Measurements from ENCODE around the gene CELSR1. TPM values are rescaled to one million over a fixed set of nuclear protein-coding genes. Genes with fewer than 3 reads are reported as not detected.

CELSR1 gene
- total RNA-seq, 1 experiment from 2014 or later, result 22.6 TPM

GRCh38 chr22:46421267-46421666, 116.2 kb downstream of the CELSR1 start:
- H3K14ac ChIP-seq (ENCODE audit: insufficient read depth, low read length), result no peak overlapping the region
- H3K27ac ChIP-seq (ENCODE audit: insufficient read length, low read depth, low read length), result no peak overlapping the region
- no peak overlapping the region for H2AFZ ChIP-seq (ENCODE audit: low read length)
- H2BK5ac ChIP-seq (ENCODE audit: insufficient read length, low read length), result no peak overlapping the region
- H4K20me1 ChIP-seq (ENCODE audit: control insufficient read depth, insufficient read depth, insufficient read length), result no peaks in the 10 kb centered on the region
- no peak overlapping the region for H2BK120ac ChIP-seq (ENCODE audit: low read depth, low read length, poor library complexity, severe bottlenecking)
- H3K18ac ChIP-seq (ENCODE audit: insufficient read length, low read depth, low read length), result no peak overlapping the region
- no peak overlapping the region for H4K5ac ChIP-seq (ENCODE audit: insufficient read length, low read depth, low read length)
- no peak for TF ChIP-seq CTCF (conservative IDR thresholded peaks at IDR 0.05)
- no peak overlapping the region for H4K91ac ChIP-seq (ENCODE audit: insufficient read length, low read depth, low read length)
- WGBS (ENCODE audit: extremely low coverage, insufficient read length, low lambda C conversion rate), result no CpG with 5 or more reads among the region's 11 CpGs
- H3K23me2 ChIP-seq (ENCODE audit: insufficient read length, low read depth, low read length, poor library complexity, severe bottlenecking), result no peaks in the 10 kb centered on the region
- no peak overlapping the region for H4K8ac ChIP-seq (replicated peaks; ENCODE audit: insufficient read length, low read depth, low read length)
- Mint-ChIP-seq H3K4me3 (no peak overlapping the region), H3K4me1 (no peaks in the 10 kb centered on the region), H3K9me3 (peaks cover 3 to 13% of the 10 kb centered on the region in 2 experiments; a peak in 2 of 5 replicates), H3K27ac (no peak overlapping the region), H3K27me3 (ENCODE audit: low read depth) (no peaks in the 10 kb centered on the region; the same call in 1 of the 2 replicates), H3K36me3 (ENCODE audit: insufficient read depth in 1 of 3, low read depth in 3 of 3) (peaks cover 2 to 13% (median 9%) of the 10 kb centered on the region in 3 experiments; a peak in 6 of 7 replicates)
- H3K79me1 ChIP-seq (ENCODE audit: insufficient read depth, low read depth, low read length, poor library complexity, severe bottlenecking), result no peaks in the 10 kb centered on the region
- no peak overlapping the region for H3K4ac ChIP-seq (ENCODE audit: low read depth, low read length)
- H2BK20ac ChIP-seq (ENCODE audit: low read depth, low read length, poor library complexity, severe bottlenecking), result no peak overlapping the region
- no peaks in the 10 kb centered on the region for H3K4me1 ChIP-seq (ENCODE audit: insufficient read depth, low read length)
- no peak overlapping the region for H3K9ac ChIP-seq (ENCODE audit: extremely low read depth, insufficient read length, low read length)
- H3K27me3 ChIP-seq (ENCODE audit: insufficient read depth, low read length), result no peaks in the 10 kb centered on the region
- H3K9me3 ChIP-seq (ENCODE audit: control insufficient read depth, low read depth, low read length), result no peaks in the 10 kb centered on the region
- no peak overlapping the region for H3K4me2 ChIP-seq (ENCODE audit: insufficient read depth, insufficient read length, low read length)
- H2BK15ac ChIP-seq (ENCODE audit: low read depth, low read length), result no peak overlapping the region
- H2AK5ac ChIP-seq (ENCODE audit: insufficient read length, low read length), result no peak overlapping the region
- H3K79me2 ChIP-seq (ENCODE audit: insufficient read depth, low read length), result no peaks in the 10 kb centered on the region
- no peak overlapping the region for H3K23ac ChIP-seq (ENCODE audit: insufficient read length, low read depth, low read length)
- no peak overlapping the region for H3K56ac ChIP-seq (ENCODE audit: insufficient read length, low read depth, low read length)
- H3T11ph ChIP-seq (ENCODE audit: low read length), result no peak overlapping the region
- DNase-seq, result no peak
- H2BK12ac ChIP-seq (ENCODE audit: insufficient read length, low read depth, low read length), result no peak overlapping the region

Measured in H9 (cell line).